Osteoblast (primary cell): ENCODE data around the gene MPHOSPH8. TPM values are rescaled to one million over a fixed set of nuclear protein-coding genes. Genes with fewer than 3 reads are reported as not detected.

ENCODE experiments used
- DNase-seq: peaks from one replicate; pipeline ENCODE4 v3.0.0; 2011; ENCODE audit warnings: low spot score, mixed read lengths; ENCODE audit not compliant: insufficient read length; ENCODE audit errors: missing footprints
- H2AFZ ChIP-seq: 2 replicates; pipeline ENCODE4 v1.6.0; 2011; ENCODE audit warnings: mild to moderate bottlenecking, low read length
- H3K27ac ChIP-seq: 2 replicates; pipeline ENCODE4 v1.5.1; 2011; ENCODE audit warnings: mild to moderate bottlenecking, low read depth, low read length, moderate library complexity
- H3K27me3 ChIP-seq: 2 replicates; pipeline ENCODE4 v1.6.0; 2012; ENCODE audit warnings: mild to moderate bottlenecking, control low read depth, inconsistent platforms, low read length, moderate library complexity; ENCODE audit not compliant: insufficient read depth
- H3K36me3 ChIP-seq: 2 replicates; pipeline ENCODE4 v1.5.1; 2011; ENCODE audit warnings: mild to moderate bottlenecking, low read length, control low read depth, moderate library complexity; ENCODE audit not compliant: insufficient read depth
- H3K4me1 ChIP-seq: 2 replicates; pipeline ENCODE4 v1.5.1; 2011; ENCODE audit warnings: mild to moderate bottlenecking, low read length, control low read depth, moderate library complexity; ENCODE audit not compliant: insufficient read depth
- H3K4me2 ChIP-seq: 2 replicates; pipeline ENCODE4 v1.6.0; 2011; ENCODE audit warnings: mild to moderate bottlenecking, low read length; ENCODE audit not compliant: insufficient read depth
- H3K4me3 ChIP-seq: fragments of 200-600 bp; sonication (generic); 3 replicates; pipeline ENCODE4 v1.5.1; 2012; ENCODE audit warnings: mild to moderate bottlenecking, low read length, inconsistent platforms; ENCODE audit not compliant: insufficient read depth
- H3K79me2 ChIP-seq: 2 replicates; pipeline ENCODE4 v1.6.0; 2012; ENCODE audit warnings: mild to moderate bottlenecking, low read length, control low read depth, inconsistent platforms; ENCODE audit not compliant: insufficient read depth
- H3K9me3 ChIP-seq: 2 replicates; pipeline ENCODE4 v1.5.1; 2011; ENCODE audit warnings: low read depth, low read length, control low read depth
- H4K20me1 ChIP-seq: 2 replicates; pipeline ENCODE4 v1.6.0; 2012; ENCODE audit warnings: mild to moderate bottlenecking, low read length, control low read depth; ENCODE audit not compliant: insufficient read depth
- CTCF ChIP-seq: IDR thresholded peaks from 2 replicates; pipeline ENCODE4 v1.5.1; 2011; ENCODE audit warnings: mild to moderate bottlenecking, low read depth, low read length, moderate library complexity; ENCODE audit errors: extremely low read depth
- total RNA-seq: library from RNA; depleted of rRNA; stranded (reverse); fragments of >200 nt; gene quantifications from 2 replicates; pipeline ENCODE4 v1.2.3, GENCODE V29; 2012

Gene MPHOSPH8
- total RNA-seq, 1 donor, result 11.2 TPM

- H3K4me1 ChIP-seq, result no peaks in the 10 kb centered on the region
- no peaks in the 10 kb centered on the region for H4K20me1 ChIP-seq
- no peak for TF ChIP-seq CTCF
- no peak overlapping the region for H3K4me2 ChIP-seq
- no peaks in the 10 kb centered on the region for H3K9me3 ChIP-seq
- no peak overlapping the region for H3K27ac ChIP-seq
- H2AFZ ChIP-seq, result no peak overlapping the region
- H3K27me3 ChIP-seq, result no peaks in the 10 kb centered on the region
- H3K36me3 ChIP-seq, result peaks cover 44% of the 10 kb centered on the region
- no peaks in the 10 kb centered on the region for H3K79me2 ChIP-seq
- peak; percentile 57 for DNase-seq
- no peak overlapping the region for H3K4me3 ChIP-seq
These were observed 31.2 kb downstream of the MPHOSPH8 start for GRCh38 chr13:19664481-19665230.

GRCh38 chr13:19665427-19665859 is 32.0 kb downstream of the MPHOSPH8 start:
- TF ChIP-seq CTCF, result no peak
- H3K36me3 ChIP-seq, result peaks cover 48% of the 10 kb centered on the region
- no peak overlapping the region for H3K27ac ChIP-seq
- H2AFZ ChIP-seq, result no peak overlapping the region
- no peaks in the 10 kb centered on the region for H3K79me2 ChIP-seq
- no peak overlapping the region for H3K4me3 ChIP-seq
- no peaks in the 10 kb centered on the region for H3K9me3 ChIP-seq
- peak; percentile 38 for DNase-seq
- H4K20me1 ChIP-seq, result no peaks in the 10 kb centered on the region
- no peaks in the 10 kb centered on the region for H3K27me3 ChIP-seq
- H3K4me2 ChIP-seq, result no peak overlapping the region
- H3K4me1 ChIP-seq, result no peaks in the 10 kb centered on the region

DNA sequence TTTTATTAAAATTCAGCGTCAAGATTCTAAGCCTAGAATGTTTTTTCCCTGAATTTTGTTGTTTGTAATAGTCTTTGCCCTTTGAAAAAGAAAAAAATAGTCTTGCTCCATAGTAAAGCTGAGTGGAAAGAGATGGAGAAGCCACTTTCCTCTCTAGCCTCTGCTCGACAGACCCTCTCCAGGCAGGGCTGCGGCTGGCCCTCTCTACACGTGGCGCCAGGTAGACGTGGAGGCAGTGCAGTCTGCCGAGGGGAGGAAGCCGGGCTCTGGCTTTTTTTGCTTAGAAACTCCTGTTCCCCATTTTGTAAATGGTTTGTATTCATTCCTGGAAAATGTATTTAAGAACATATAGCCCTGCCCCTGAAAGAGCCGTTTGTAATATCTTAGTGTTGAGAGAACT is 35.3 kb downstream of the MPHOSPH8 start:
- no peaks in the 10 kb centered on the region for H3K79me2 ChIP-seq
- no peak overlapping the region for H3K4me2 ChIP-seq
- H3K9me3 ChIP-seq, result no peaks in the 10 kb centered on the region
- no peak for DNase-seq
- no peaks in the 10 kb centered on the region for H3K27me3 ChIP-seq
- no peak overlapping the region for H3K4me3 ChIP-seq
- no peaks in the 10 kb centered on the region for H4K20me1 ChIP-seq
- no peak for TF ChIP-seq CTCF
- H3K4me1 ChIP-seq, result no peaks in the 10 kb centered on the region
- peaks cover 62% of the 10 kb centered on the region for H3K36me3 ChIP-seq
- no peak overlapping the region for H3K27ac ChIP-seq
- H2AFZ ChIP-seq, result no peak overlapping the region

- no peaks in the 10 kb centered on the region for H4K20me1 ChIP-seq
- no peak overlapping the region for H3K4me3 ChIP-seq
- no peak for TF ChIP-seq CTCF
- no peak overlapping the region for H3K4me2 ChIP-seq
- peaks cover 69% of the 10 kb centered on the region for H3K36me3 ChIP-seq
- H3K79me2 ChIP-seq, result no peaks in the 10 kb centered on the region
- H3K27ac ChIP-seq, result no peak overlapping the region
- DNase-seq, result no peak
- no peaks in the 10 kb centered on the region for H3K9me3 ChIP-seq
- H3K27me3 ChIP-seq, result no peaks in the 10 kb centered on the region
- H3K4me1 ChIP-seq, result no peaks in the 10 kb centered on the region
- H2AFZ ChIP-seq, result no peak overlapping the region
These were observed 36.7 kb downstream of the MPHOSPH8 start for GRCh38 chr13:19670147-19670546.
